OCI-LY1 (cell line): ENCODE results near the gene CYB5B.
A peak's percentile ranks its signal among the peaks of the same experiment; 100 is the strongest.

Source experiments
- H2AFZ ChIP-seq: fragments of 200-600 bp; sonication (generic), shearing (Covaris generic); 2 replicates; pipeline ENCODE4 v1.6.0; 2014; ENCODE audit warnings: antibody characterized with exemption, mild to moderate bottlenecking, low read length
- H3F3A ChIP-seq: fragments of 200-600 bp; sonication (generic), shearing (Covaris generic); 2 replicates; pipeline ENCODE4 v1.6.0; 2014; ENCODE audit warnings: mild to moderate bottlenecking, antibody characterized with exemption, low read length, moderate library complexity; ENCODE audit not compliant: insufficient read depth
- H3K27ac ChIP-seq: fragments of 200-600 bp; sonication (generic); 2 replicates; pipeline ENCODE4 v1.5.1; 2014; ENCODE audit warnings: low read length, mixed run types, mild to moderate bottlenecking, low read depth; ENCODE audit not compliant: poor library complexity, severe bottlenecking
- H3K27me3 ChIP-seq: fragments of 200-600 bp; sonication (generic); 2 replicates; pipeline ENCODE4 v1.6.0; 2014; ENCODE audit warnings: antibody characterized with exemption, mild to moderate bottlenecking, low read length, moderate library complexity; ENCODE audit not compliant: insufficient read depth
- H3K36me3 ChIP-seq: fragments of 200-600 bp; sonication (generic); 2 replicates; pipeline ENCODE4 v1.6.1; 2014; ENCODE audit warnings: mild to moderate bottlenecking, antibody characterized with exemption, low read length, moderate library complexity, mixed read lengths; ENCODE audit not compliant: insufficient read depth
- H3K4me1 ChIP-seq: fragments of 200-600 bp; sonication (generic); 2 replicates; pipeline ENCODE4 v1.5.1; 2014; ENCODE audit warnings: mild to moderate bottlenecking, low read length, moderate library complexity; ENCODE audit not compliant: insufficient read depth, severe bottlenecking
- H3K4me2 ChIP-seq: fragments of 200-600 bp; sonication (generic), shearing (Covaris generic); 2 replicates; pipeline ENCODE4 v1.6.1; 2014; ENCODE audit warnings: low read length
- H3K4me3 ChIP-seq: fragments of 200-600 bp; sonication (generic); 2 replicates; pipeline ENCODE4 v1.5.1; 2014; ENCODE audit warnings: low read length, low read depth, mild to moderate bottlenecking, mixed read lengths; ENCODE audit not compliant: poor library complexity, severe bottlenecking
- H3K79me2 ChIP-seq: fragments of 200-600 bp; shearing (Covaris generic); 2 replicates; pipeline ENCODE4 v1.6.1; 2016; ENCODE audit warnings: mixed run types, low read length, mixed read lengths; ENCODE audit not compliant: insufficient read depth
- H3K9ac ChIP-seq: fragments of 200-600 bp; sonication (generic), shearing (Covaris generic); 2 replicates; pipeline ENCODE4 v1.6.1; 2014; ENCODE audit warnings: mild to moderate bottlenecking, low read length, mixed read lengths
- H3K9me2 ChIP-seq: fragments of 200-600 bp; sonication (generic), shearing (Covaris generic); 2 replicates; pipeline ENCODE4 v1.6.1; 2014; ENCODE audit warnings: low read depth, mild to moderate bottlenecking, low read length, mixed read lengths
- H3K9me3 ChIP-seq: fragments of 200-600 bp; shearing (Covaris generic); 2 replicates; pipeline ENCODE4 v1.6.1; 2014; ENCODE audit warnings: low read length, mixed read lengths
- H4K20me1 ChIP-seq: fragments of 200-600 bp; sonication (generic), shearing (Covaris generic); 2 replicates; pipeline ENCODE4 v1.6.0; 2016; ENCODE audit warnings: mild to moderate bottlenecking, low read length; ENCODE audit not compliant: insufficient read depth
- CTCF ChIP-seq: fragments of 200-600 bp; sonication (generic), shearing (Covaris generic); IDR thresholded peaks from 2 replicates; pipeline ENCODE4 v1.5.1; 2017; ENCODE audit warnings: mild to moderate bottlenecking, antibody characterized with exemption, low read length, moderate library complexity, mixed read lengths
- EZH2 ChIP-seq: fragments of 200-600 bp; sonication (generic), shearing (Covaris generic); IDR thresholded peaks from 2 replicates; pipeline ENCODE4 v1.8.0; 2017; ENCODE audit warnings: borderline replicate concordance, mixed run types, mild to moderate bottlenecking, antibody characterized with exemption, low read length, moderate library complexity, mixed read lengths

CYB5B gene

GRCh38 chr16:69399361-69399760 is 25.1 kb upstream of the CYB5B start:
- no peak overlapping the region for H3K4me2 ChIP-seq
- TF ChIP-seq EZH2 (no peak), CTCF (no peak)
- H4K20me1 ChIP-seq, result no peaks in the 10 kb centered on the region
- H3F3A ChIP-seq, result no peaks in the 10 kb centered on the region
- 0 out of 2 replicates have a peak overlapping the region, but pooled peaks have one; percentile 37 for H2AFZ ChIP-seq
- H3K27me3 ChIP-seq, result no peaks in the 10 kb centered on the region
- H3K27ac ChIP-seq, result no peak overlapping the region
- H3K36me3 ChIP-seq, result no peaks in the 10 kb centered on the region
- H3K9ac ChIP-seq, result no peak overlapping the region
- no peaks in the 10 kb centered on the region for H3K79me2 ChIP-seq
- H3K4me1 ChIP-seq, result peaks cover 11% of the 10 kb centered on the region
- H3K4me3 ChIP-seq, result no peak overlapping the region
- H3K9me3 ChIP-seq, result no peaks in the 10 kb centered on the region
- H3K9me2 ChIP-seq, result no peaks in the 10 kb centered on the region

- H3K9me3 ChIP-seq, result no peaks in the 10 kb centered on the region
- H3K27me3 ChIP-seq, result no peaks in the 10 kb centered on the region
- H3K36me3 ChIP-seq, result no peaks in the 10 kb centered on the region
- H3K27ac ChIP-seq, result no peak overlapping the region
- peaks cover 6% of the 10 kb centered on the region for H3K4me1 ChIP-seq
- H2AFZ ChIP-seq, result no peak overlapping the region
- no peaks in the 10 kb centered on the region for H4K20me1 ChIP-seq
- H3K79me2 ChIP-seq, result no peaks in the 10 kb centered on the region
- TF ChIP-seq EZH2 (no peak), CTCF (no peak)
- H3K9me2 ChIP-seq, result no peaks in the 10 kb centered on the region
- no peak overlapping the region for H3K4me3 ChIP-seq
- no peak overlapping the region for H3K9ac ChIP-seq
- H3K4me2 ChIP-seq, result no peak overlapping the region
- no peaks in the 10 kb centered on the region for H3F3A ChIP-seq
Observed at GRCh38 chr16:69402439-69402838, 22.0 kb upstream of the CYB5B start.

- Histone ChIP-seq H3K79me2 (no peaks in the 10 kb centered on the region), H3K9me3 (no peaks in the 10 kb centered on the region), H3K27ac (no peak overlapping the region), H3K9ac (no peak overlapping the region), H3F3A (no peaks in the 10 kb centered on the region), H3K4me1 (peaks cover 6% of the 10 kb centered on the region), H3K27me3 (no peaks in the 10 kb centered on the region), H2AFZ (no peak overlapping the region), H4K20me1 (no peaks in the 10 kb centered on the region), H3K9me2 (no peaks in the 10 kb centered on the region), H3K4me2 (no peak overlapping the region), H3K36me3 (no peaks in the 10 kb centered on the region), H3K4me3 (no peak overlapping the region)
- TF ChIP-seq EZH2 (no peak), CTCF (no peak)
Observed at GRCh38 chr16:69404275-69404805, 20.1 kb upstream of the CYB5B start.
